ENCODE data around the gene GNG12.
A peak's percentile ranks its signal among the peaks of the same experiment; 100 is the strongest.

Gene GNG12

GRCh38 chr1:67764633-67765032, 68.6 kb downstream of the GNG12 start:
- in situ Hi-C loops (cut with MboI; ENCODE audit: low pct_unique_long_range_greater_than_20kb, low sequenced_read_pairs): no loop called here
- no peak for DNase-seq

DNA sequence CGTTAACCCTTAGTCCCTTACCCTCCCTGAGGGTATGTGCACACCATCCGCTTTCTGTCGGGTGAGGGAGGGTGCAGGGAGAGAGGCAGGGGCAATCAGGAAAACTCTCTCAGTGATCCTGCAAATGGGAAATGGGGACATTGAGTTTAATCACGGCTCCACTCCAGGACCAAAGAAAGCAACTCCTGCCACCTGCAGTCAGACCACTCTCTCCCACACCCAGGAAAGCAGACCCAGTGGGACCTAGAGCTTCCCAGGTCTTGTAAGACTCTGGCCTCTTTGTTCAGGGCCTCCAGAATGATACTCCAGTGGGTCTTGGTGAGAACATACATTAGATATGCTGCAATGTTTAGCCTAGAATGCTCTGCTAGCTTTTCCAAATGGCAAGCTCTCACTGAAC, 71.5 kb downstream of the GNG12 start:
- DNase-seq: no peak
- in situ Hi-C loops (cut with MboI; ENCODE audit: low pct_unique_long_range_greater_than_20kb, low sequenced_read_pairs): no loop called here

DNA sequence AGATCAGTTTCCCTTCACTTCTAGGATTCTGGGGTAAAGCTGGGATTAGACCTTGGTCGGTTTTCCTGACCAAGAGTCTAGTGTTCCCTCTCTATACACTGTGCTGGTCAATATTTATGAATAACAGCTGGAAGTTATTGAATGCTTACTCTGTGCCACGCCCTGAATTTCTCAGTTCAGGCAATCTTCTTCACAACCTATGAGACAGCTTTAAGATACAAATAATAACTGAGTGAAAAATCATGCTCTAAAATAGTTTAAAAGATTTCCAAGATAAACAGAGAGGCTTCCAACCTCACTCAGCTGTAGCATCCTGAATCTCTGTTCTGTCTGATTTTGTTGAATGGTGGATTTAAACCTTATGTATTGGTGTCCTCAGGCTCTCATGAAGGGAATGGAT, 72.2 kb downstream of the GNG12 start:
- in situ Hi-C loops (cut with MboI; ENCODE audit: low pct_unique_long_range_greater_than_20kb, low sequenced_read_pairs): no loop called here
- no peak for DNase-seq

DNA sequence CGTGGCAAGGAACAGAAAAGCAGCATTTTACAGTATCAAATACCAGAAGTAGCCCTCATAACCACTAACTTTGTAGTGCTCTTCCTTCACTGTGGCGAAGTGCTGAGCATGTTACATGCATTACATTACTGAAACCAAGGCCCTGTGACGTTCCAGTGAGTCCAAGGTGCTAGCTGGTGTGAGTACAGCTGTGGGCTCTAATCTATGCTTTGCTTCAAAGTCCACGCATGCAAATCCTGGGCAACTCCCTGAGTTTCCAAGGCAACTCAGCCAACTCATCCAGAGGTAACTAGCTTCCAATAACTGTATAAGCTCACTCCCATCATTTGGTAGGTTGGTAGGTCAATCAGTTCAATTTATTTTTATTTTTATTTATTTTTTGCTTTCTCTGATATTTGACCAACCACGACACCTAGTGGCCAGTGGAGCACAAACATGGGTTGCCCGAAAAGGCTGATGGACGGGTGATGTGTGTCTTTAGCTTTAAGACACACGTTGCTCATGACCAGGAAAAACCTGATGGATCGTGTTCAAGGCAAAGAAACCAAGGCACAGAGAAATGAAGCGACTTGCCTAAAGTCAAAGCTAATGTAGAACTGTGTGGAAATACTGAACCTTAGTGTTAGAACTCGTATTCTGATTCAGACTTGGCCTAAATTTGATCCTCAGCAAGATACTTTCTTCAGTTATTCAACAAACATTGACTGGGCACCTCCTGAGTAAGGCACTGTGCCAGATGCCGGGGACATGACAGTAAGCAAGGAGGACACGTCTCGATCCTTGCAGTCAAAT, 73.0 kb downstream of the GNG12 start:
- DNase-seq: peak; percentile 76
- in situ Hi-C loops (cut with MboI; ENCODE audit: low pct_unique_long_range_greater_than_20kb, low sequenced_read_pairs): no loop called here

- in situ Hi-C loops (cut with MboI; ENCODE audit: low pct_unique_long_range_greater_than_20kb, low sequenced_read_pairs): no loop called here
- DNase-seq: no peak
Measured at GRCh38 chr1:67759692-67760029, 73.6 kb downstream of the GNG12 start.

DNA sequence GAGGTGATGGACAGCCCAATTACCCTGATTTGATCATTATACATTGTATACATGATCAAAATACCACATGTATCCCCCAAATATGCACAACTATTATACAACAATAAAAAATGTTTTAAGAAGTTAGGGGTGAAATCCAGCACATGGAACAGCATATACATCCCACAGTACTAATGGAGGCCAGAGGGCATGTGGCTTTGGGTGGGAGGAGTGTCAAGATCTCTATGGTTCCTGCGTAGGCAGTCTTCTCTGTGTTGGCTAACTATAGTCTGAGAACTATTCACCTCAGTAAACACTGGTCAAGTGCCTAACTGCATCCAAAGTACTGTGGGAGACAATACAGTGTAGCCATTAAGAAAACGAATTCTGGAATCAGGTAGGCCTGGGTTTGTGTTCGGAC, 74.2 kb downstream of the GNG12 start:
- in situ Hi-C loops (cut with MboI; ENCODE audit: low pct_unique_long_range_greater_than_20kb, low sequenced_read_pairs): no loop called here
- no peak for DNase-seq

DNA sequence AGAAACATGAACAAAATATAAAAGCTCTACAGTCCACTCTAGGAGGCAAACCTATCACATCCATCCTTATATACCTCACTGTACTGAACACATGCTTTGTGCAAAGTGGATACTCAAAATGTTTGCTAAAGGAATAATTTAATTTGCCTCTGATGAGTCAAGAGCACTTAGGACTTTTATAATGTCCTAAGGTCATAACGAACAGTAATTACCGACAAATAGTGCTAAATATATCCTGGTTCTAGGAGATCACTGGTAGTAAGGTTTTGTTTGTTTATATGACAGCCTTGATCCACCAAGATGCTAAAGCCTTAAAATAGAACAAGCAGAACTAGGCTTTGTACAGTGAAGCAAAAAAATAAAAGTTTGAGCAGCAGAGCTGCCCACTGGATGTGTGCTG, 77.6 kb downstream of the GNG12 start:
- in situ Hi-C loops (cut with MboI; ENCODE audit: low pct_unique_long_range_greater_than_20kb, low sequenced_read_pairs): no loop called here
- DNase-seq: no peak

GRCh38 chr1:67755160-67755559, 78.1 kb downstream of the GNG12 start:
- DNase-seq: no peak
- in situ Hi-C loops (cut with MboI; ENCODE audit: low pct_unique_long_range_greater_than_20kb, low sequenced_read_pairs): no loop called here

DNA sequence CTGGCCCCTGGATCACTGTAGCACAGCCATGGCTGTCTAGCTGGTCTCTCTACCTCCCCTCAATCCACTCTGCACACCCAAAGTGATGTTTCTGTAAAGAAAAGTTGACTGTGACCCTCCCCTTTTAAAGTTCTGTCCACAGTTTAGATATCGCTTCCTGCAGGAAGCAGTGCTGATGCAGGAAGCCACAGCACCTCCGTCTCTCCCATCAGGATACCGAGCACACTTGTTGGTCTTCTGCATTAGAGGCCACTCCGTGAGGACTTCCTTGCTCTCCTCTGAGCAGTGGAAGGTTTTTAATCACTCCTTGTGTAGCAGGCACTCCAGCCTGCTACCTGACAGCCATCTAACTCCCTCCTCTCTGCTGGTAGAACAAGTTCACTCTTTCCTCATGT, 78.7 kb downstream of the GNG12 start:
- in situ Hi-C loops (cut with MboI; ENCODE audit: low pct_unique_long_range_greater_than_20kb, low sequenced_read_pairs): no loop called here
- no peak for DNase-seq

- in situ Hi-C loops (cut with MboI; ENCODE audit: low pct_unique_long_range_greater_than_20kb, low sequenced_read_pairs): no loop called here
- DNase-seq: no peak
Measured at GRCh38 chr1:67753776-67754525, 79.3 kb downstream of the GNG12 start.

DNA sequence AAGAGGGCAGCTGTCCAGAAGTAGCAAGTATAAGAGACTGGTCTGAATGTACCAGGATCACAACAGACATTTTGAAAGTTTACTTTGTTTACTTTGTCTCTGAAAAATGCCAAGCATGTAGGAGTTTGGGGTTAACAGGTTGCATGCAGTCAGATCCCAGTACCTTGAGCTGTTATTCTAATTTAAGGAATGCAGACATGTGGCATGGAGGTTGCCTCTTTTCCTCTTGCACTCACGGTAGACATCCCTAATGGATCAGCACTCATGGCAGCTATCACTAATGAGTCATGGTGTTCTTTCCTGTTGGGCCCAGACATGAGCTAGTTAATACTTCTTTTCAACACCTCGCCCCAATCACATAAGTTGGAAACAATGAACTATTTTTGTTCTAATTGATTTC, 81.0 kb downstream of the GNG12 start:
- DNase-seq: no peak
- in situ Hi-C loops (cut with MboI; ENCODE audit: low pct_unique_long_range_greater_than_20kb, low sequenced_read_pairs): no loop called here

DNA sequence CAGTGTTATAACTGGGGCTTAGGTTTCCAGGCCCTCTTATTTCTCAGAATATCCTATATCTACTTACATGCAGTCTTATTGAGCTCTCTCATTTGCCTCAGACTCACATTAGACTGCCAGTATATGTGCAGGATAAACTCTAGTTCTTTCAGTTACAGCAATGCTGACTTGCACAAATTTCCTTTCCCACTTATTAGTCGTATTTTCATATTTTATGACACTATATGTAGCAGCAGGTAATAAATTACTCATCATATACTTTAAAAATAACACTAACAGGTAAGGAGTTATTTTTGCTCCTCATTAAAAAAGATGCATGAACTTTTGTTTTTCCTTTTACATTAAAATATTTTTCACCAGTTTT, 82.6 kb downstream of the GNG12 start:
- in situ Hi-C loops (cut with MboI; ENCODE audit: low pct_unique_long_range_greater_than_20kb, low sequenced_read_pairs): no loop called here
- no peak for DNase-seq

DNA sequence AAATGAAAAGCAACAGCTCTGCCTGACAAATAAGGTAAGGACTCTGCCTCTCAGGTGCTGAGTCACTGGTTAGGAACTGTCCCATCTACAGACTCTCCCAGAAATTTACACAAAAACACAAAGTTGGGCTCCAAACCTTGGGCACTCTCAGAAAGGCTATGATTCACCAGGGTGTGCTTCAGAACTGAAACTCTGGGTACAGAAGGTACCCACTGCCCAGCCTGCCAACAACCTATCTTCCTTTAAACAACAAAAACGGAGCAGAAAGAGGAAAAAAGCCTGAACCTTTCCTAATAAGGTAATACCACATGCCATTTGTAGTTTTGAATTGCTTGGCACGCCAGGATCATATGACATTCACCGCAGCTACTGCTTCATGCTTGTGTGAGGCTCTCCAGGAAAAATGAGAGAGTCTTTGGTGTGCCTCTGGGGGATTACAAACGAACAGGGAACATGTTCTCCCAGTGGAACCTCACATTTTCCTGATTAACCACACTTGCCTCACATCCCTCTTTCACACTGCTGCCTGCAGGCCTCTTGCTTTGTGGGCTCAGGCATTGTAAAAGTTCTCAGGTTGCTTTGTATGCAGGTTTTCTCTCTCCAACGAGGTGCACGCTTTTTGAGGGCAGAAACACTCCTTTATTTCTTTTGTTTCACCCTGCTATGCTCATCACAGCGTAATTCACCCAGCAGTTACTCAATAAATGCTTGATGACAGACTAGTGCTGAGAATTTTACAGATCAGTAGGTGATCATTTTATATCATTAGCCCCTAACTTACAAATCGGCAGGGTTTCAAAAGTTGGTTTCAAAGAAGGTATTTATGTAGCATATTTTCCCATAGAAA, 83.2 kb downstream of the GNG12 start:
- in situ Hi-C loops (cut with MboI; ENCODE audit: low pct_unique_long_range_greater_than_20kb, low sequenced_read_pairs): loop anchor here (10.0 kb wide), 1 partner anchor 215 kb away; no protein-coding TSS in a partner anchor
- DNase-seq: no peak

DNA sequence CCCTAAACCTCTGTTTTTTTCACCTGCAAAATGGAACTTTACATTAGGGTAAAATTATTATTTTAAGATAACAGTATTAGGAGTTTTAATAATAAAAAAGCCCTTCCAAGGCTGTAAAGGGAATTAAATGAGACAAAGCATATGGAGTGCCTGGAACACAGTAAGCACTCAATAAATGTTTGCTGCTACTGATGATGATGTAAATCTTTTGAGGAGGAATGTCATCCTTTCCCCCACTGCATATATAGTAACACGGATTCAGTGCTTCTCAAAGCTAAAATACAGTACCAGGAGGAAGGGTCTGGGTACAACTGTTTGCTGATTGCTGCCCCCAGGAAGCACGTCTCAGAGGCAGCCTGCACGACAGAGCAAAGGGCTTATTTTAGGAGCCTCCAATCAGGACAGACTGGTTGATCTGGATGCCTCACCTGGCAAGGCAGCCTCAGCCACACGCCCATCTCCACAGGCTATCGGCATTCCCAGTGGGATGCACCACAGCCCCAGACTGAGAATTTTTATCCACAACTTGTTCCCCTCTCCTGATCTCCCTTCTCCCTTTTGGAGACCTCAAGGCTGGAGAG, 83.9 kb downstream of the GNG12 start:
- in situ Hi-C loops (cut with MboI; ENCODE audit: low pct_unique_long_range_greater_than_20kb, low sequenced_read_pairs): loop anchor here (10.0 kb wide), 1 partner anchor 215 kb away; no protein-coding TSS in a partner anchor
- DNase-seq: no peak

- DNase-seq: no peak
- in situ Hi-C loops (cut with MboI; ENCODE audit: low pct_unique_long_range_greater_than_20kb, low sequenced_read_pairs): loop anchor here (10.0 kb wide), 1 partner anchor 214 kb away; no protein-coding TSS in a partner anchor
Measured at GRCh38 chr1:67748630-67749029, 84.6 kb downstream of the GNG12 start.

DNA sequence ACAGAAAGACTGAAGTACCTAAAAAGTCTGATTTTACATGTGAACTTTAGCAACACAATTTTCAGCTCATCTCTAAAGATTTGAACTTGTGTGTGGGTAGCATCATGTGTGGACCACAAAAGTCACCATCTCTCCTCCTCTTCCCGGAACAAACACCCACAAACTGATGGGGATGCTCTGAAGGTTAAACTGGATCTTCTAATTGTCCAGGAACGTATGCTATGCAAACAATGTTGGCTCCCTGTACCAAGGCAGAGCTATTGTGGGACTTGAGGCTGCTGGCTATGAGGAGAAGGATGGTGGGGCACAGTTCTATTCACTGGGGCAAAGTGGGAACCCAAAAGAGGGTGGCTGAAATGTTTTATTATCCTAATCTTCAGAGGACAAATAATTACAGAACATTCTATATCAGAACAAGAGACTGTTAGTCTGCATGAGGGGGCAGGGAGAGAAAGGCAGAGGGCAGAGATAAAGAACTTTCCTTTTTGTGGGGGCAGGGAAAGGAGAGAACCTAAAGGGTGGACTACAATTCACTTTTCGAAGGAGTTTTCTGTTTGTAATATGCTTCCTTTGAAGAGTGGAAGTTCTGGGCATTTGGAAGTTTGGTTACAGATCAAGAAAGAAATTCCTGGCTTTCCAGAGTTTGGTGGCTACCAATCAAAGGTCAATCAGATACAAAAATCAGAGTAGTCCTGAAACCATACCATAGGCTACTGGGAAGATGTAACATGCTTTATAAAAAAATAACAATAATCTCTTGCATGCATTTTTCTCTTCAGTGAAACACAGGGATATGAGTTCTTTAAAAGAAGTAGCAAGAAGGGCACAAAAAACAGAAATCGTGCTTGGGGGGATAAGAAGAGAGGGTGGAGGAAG, 85.4 kb downstream of the GNG12 start:
- DNase-seq: no peak

DNA sequence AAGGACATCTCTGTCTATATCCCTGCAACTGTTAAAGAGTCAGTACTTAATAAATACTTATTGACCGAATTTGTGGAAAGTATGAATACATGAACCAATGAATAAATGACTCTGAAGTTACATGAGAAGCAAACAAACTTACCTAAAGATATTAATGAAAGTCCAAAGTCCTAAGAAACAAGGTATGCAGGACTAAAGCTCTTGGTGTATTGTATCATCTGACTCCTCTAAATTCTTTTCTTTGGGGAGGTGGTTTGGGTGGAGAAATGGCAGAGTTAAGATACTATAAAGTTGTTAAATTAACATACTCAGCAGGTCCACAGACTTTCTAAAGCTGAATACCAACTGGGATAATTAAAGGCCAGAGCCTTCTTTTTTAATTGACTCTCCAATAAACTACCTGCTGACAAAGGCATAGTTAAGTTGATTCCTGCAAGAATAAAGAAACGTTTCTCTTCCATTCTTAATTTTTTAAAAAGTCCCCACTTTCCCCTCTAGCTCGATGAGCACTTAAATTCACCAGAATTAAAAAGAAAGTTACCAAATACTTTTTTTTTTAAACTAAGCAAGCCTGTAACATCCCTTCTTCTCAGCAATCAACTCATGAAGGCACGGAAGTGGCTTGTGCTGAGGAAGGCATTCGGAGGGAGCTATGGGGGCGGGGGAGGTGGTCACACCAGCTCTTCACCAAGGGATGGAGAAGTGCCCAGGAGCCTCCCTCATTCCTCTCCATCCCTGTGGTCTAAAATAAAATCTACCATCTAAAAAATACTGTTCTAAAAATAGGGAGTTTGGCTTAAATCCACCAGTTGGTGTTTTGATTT, 87.2 kb downstream of the GNG12 start:
- peak; percentile 43 for DNase-seq
- in situ Hi-C loops (cut with MboI; ENCODE audit: low pct_unique_long_range_greater_than_20kb, low sequenced_read_pairs): loop anchor here (10.0 kb wide), 1 partner anchor 211 kb away; no protein-coding TSS in a partner anchor

More for the DNA sequence above, 85.4 kb downstream of the GNG12 start:
- in situ Hi-C loops (cut with MboI; ENCODE audit: low pct_unique_long_range_greater_than_20kb, low sequenced_read_pairs): loop anchor here (10.0 kb wide), 1 partner anchor 213 kb away; no protein-coding TSS in a partner anchor
